NT2/D1 (cell line): Measurements from ENCODE around the gene AOPEP.
A peak's percentile ranks its signal among the peaks of the same experiment; 100 is the strongest.

Experiments
- DNase-seq: peaks from one replicate; pipeline ENCODE4 v3.0.0-alpha.2; 2011; ENCODE audit warnings: low read depth, low spot score
- H3K27me3 ChIP-seq: 2 replicates; pipeline ENCODE4 v1.6.0; 2011; ENCODE audit warnings: mild to moderate bottlenecking; ENCODE audit not compliant: insufficient read length, insufficient read depth
- H3K36me3 ChIP-seq: 2 replicates; pipeline ENCODE4 v1.6.1; 2011; ENCODE audit warnings: mild to moderate bottlenecking, low read length, mixed read lengths; ENCODE audit not compliant: insufficient read depth, insufficient read length
- H3K4me1 ChIP-seq: 2 replicates; pipeline ENCODE4 v1.5.1; 2011; ENCODE audit not compliant: insufficient read depth, insufficient read length
- H3K4me3 ChIP-seq: 2 replicates; pipeline ENCODE4 v1.5.1; 2011; ENCODE audit warnings: low read depth; ENCODE audit not compliant: insufficient read length
- H3K9ac ChIP-seq: 2 replicates; pipeline ENCODE4 v1.6.0; 2011; ENCODE audit warnings: low read depth; ENCODE audit not compliant: insufficient read length
- H3K9me3 ChIP-seq: 2 replicates; pipeline ENCODE4 v1.5.1; 2011; ENCODE audit warnings: mild to moderate bottlenecking, low read length; ENCODE audit not compliant: insufficient read depth
- SUZ12 ChIP-seq: IDR thresholded peaks from 2 replicates; pipeline ENCODE4 v1.6.1; 2011; ENCODE audit not compliant: insufficient read length, insufficient read depth; ENCODE audit errors: extremely low read depth
- YY1 ChIP-seq: IDR thresholded peaks from 2 replicates; pipeline ENCODE4 v1.6.1; 2011; ENCODE audit not compliant: insufficient read length, insufficient read depth
- ZNF274 ChIP-seq: IDR thresholded peaks from 2 replicates; pipeline ENCODE4 v1.6.1; 2011; ENCODE audit warnings: mild to moderate bottlenecking, low read depth, low read length

AOPEP gene

GRCh38 chr9:95087659-95088242 is 361.3 kb downstream of the AOPEP start:
- DNase-seq: no peak
- peaks cover 37% of the 10 kb centered on the region for H3K4me1 ChIP-seq
- peaks cover 46% of the 10 kb centered on the region for H3K36me3 ChIP-seq
- TF ChIP-seq YY1: no peak
- no peaks in the 10 kb centered on the region for H3K9me3 ChIP-seq
- no peak overlapping the region for H3K4me3 ChIP-seq
- no peaks in the 10 kb centered on the region for H3K27me3 ChIP-seq
- H3K9ac ChIP-seq: no peak overlapping the region

- TF ChIP-seq YY1: no peak
- TF ChIP-seq ZNF274: no peak
- no peak for TF ChIP-seq SUZ12
- peaks cover 38% of the 10 kb centered on the region for H3K36me3 ChIP-seq
- no peaks in the 10 kb centered on the region for H3K27me3 ChIP-seq
- H3K4me3 ChIP-seq: no peak overlapping the region
- peaks cover 37% of the 10 kb centered on the region for H3K4me1 ChIP-seq
- no peak overlapping the region for H3K9ac ChIP-seq
- DNase-seq: no peak
- H3K9me3 ChIP-seq: no peaks in the 10 kb centered on the region
Measured at GRCh38 chr9:95088421-95089161, 362.1 kb downstream of the AOPEP start.

GRCh38 chr9:95089257-95090022 is 362.9 kb downstream of the AOPEP start:
- Histone ChIP-seq H3K36me3 (peaks cover 34% of the 10 kb centered on the region), H3K4me3 (no peak overlapping the region), H3K9me3 (no peaks in the 10 kb centered on the region), H3K9ac (no peak overlapping the region), H3K4me1 (peaks cover 40% of the 10 kb centered on the region), H3K27me3 (no peaks in the 10 kb centered on the region)
- TF ChIP-seq SUZ12: no peak
- no peak for TF ChIP-seq YY1
- TF ChIP-seq ZNF274: no peak
- no peak for DNase-seq

GRCh38 chr9:95090023-95090791 is 363.7 kb downstream of the AOPEP start:
- TF ChIP-seq ZNF274: no peak
- Histone ChIP-seq H3K9me3 (no peaks in the 10 kb centered on the region), H3K27me3 (no peaks in the 10 kb centered on the region), H3K9ac (no peak overlapping the region), H3K4me1 (peaks cover 41% of the 10 kb centered on the region), H3K36me3 (peaks cover 30% of the 10 kb centered on the region), H3K4me3 (no peak overlapping the region)
- DNase-seq: no peak

- no peak for DNase-seq
- TF ChIP-seq SUZ12: no peak
- TF ChIP-seq ZNF274: no peak
- no peak for TF ChIP-seq YY1
- Histone ChIP-seq H3K4me1 (peaks cover 41% of the 10 kb centered on the region), H3K9me3 (no peaks in the 10 kb centered on the region), H3K9ac (peak overlapping the region; percentile 6), H3K27me3 (no peaks in the 10 kb centered on the region), H3K4me3 (no peak overlapping the region), H3K36me3 (peaks cover 21% of the 10 kb centered on the region)
Measured at GRCh38 chr9:95090871-95091577, 364.5 kb downstream of the AOPEP start.

GRCh38 chr9:95091601-95092261 is 365.2 kb downstream of the AOPEP start:
- TF ChIP-seq SUZ12 (no peak), YY1 (no peak), ZNF274 (no peak)

More at GRCh38 chr9:95091601-95092261, 365.2 kb downstream of the AOPEP start:
- no peak for DNase-seq
- Histone ChIP-seq H3K4me1 (peaks cover 42% of the 10 kb centered on the region), H3K4me3 (no peak overlapping the region), H3K36me3 (peaks cover 15% of the 10 kb centered on the region), H3K9me3 (no peaks in the 10 kb centered on the region), H3K9ac (peak overlapping the region; percentile 61), H3K27me3 (no peaks in the 10 kb centered on the region)
